HepG2 (cell line): ENCODE data around the gene TCFL5. TPM values are rescaled to one million over a fixed set of nuclear protein-coding genes. Genes with fewer than 3 reads are reported as not detected.

ENCODE experiments used
- ATF6 ChIP-seq: sonication (generic); formaldehyde crosslinking; conservative IDR thresholded peaks from 2 replicates; pipeline ENCODE4 v1.4.0; 2020; ENCODE audit warnings: missing genetic modification reagents
- KAT8 ChIP-seq: IDR thresholded peaks from 2 replicates; pipeline ENCODE4 v1.6.1; 2016; ENCODE audit warnings: missing genetic modification reagents, missing compliant biosample characterization
- MEIS1 ChIP-seq: sonication (generic); formaldehyde crosslinking; IDR thresholded peaks from 2 replicates; pipeline ENCODE4 v1.9.0; 2021; ENCODE audit warnings: mild to moderate bottlenecking, missing genetic modification reagents, moderate library complexity, borderline replicate concordance
- NFE2 ChIP-seq: sonication (generic); formaldehyde crosslinking; IDR thresholded peaks from 2 replicates; pipeline ENCODE4 v1.4.0; 2020; ENCODE audit warnings: missing genetic modification reagents
- POGZ ChIP-seq: sonication (generic); formaldehyde crosslinking; IDR thresholded peaks from 2 replicates; pipeline ENCODE4 v1.4.0; 2020; ENCODE audit warnings: mild to moderate bottlenecking, missing genetic modification reagents
- PREB ChIP-seq: sonication (generic); formaldehyde crosslinking; IDR thresholded peaks from 2 replicates; pipeline ENCODE4 v1.4.0; 2020; ENCODE audit warnings: missing genetic modification reagents
- ZBTB10 ChIP-seq: sonication (generic); formaldehyde crosslinking; IDR thresholded peaks from 2 replicates; pipeline ENCODE4 v1.4.0; 2020; ENCODE audit warnings: missing genetic modification reagents, borderline replicate concordance
- ZBTB14 ChIP-seq: sonication (generic); formaldehyde crosslinking; IDR thresholded peaks from 2 replicates; pipeline ENCODE4 v1.4.0; 2020; ENCODE audit warnings: missing genetic modification reagents
- ZBTB42 ChIP-seq: sonication (generic); formaldehyde crosslinking; IDR thresholded peaks from 2 replicates; pipeline ENCODE4 v1.5.0; 2020; ENCODE audit warnings: mild to moderate bottlenecking, missing genetic modification reagents
- ZFP1 ChIP-seq: IDR thresholded peaks from 2 replicates; pipeline ENCODE4 v1.6.1; 2016
- ZNF34 ChIP-seq: sonication (generic); formaldehyde crosslinking; IDR thresholded peaks from 2 replicates; pipeline ENCODE4 v1.4.0; 2020; ENCODE audit warnings: mild to moderate bottlenecking, missing genetic modification reagents, borderline replicate concordance
- ZNF510 ChIP-seq: sonication (generic); formaldehyde crosslinking; IDR thresholded peaks from 2 replicates; pipeline ENCODE4 v1.4.0; 2020; ENCODE audit warnings: low read depth, mild to moderate bottlenecking, missing genetic modification reagents
- ZNF552 ChIP-seq: sonication (generic); formaldehyde crosslinking; IDR thresholded peaks from 2 replicates; pipeline ENCODE4 v1.9.0; 2022; ENCODE audit warnings: missing genetic modification reagents, mild to moderate bottlenecking, borderline replicate concordance
- ZNF800 ChIP-seq: sonication (generic); formaldehyde crosslinking; IDR thresholded peaks from 2 replicates; pipeline ENCODE4 v1.4.0; 2020; ENCODE audit warnings: missing genetic modification reagents
- polyA plus RNA-seq, 8 experiments: library from polyadenylated mRNA; depleted of rRNA in 3 of 8; stranded (reverse) in 7 of 8; unstranded in 1 of 8; fragments of >200 nt; fragmentation: Illumina TruSeq in 4 of 8; extraction: Trizol in 4 of 8; gene quantifications; 2 replicates each; pipeline versions ENCODE4 v1.2.1 to v1.2.3, GENCODE V29; 2011 to 2016; ENCODE audit warnings: low read depth in 4 of 8, missing spikeins in 1 of 8, mixed read lengths in 1 of 8; ENCODE audit not compliant: insufficient read depth in 1 of 8
- total RNA-seq, 5 experiments: library from RNA; depleted of rRNA; stranded (reverse); fragments of >200 nt; fragmentation: Illumina TruSeq; extraction: Trizol; gene quantifications; 2 replicates each; pipeline ENCODE4 v1.2.3, GENCODE V29; 2016; ENCODE audit warnings: low read depth in 1 of 5

The TCFL5 gene
- total and polyA plus RNA-seq, 2 of the 13 experiments (the other 11 are each of a cell fraction or from before 2014, with no cell fraction given), result 14.8 to 20.0 TPM

- TF ChIP-seq ZNF800 (CRISPR knock-in tag) (peak; percentile 93; the same call in 1 of the 2 replicates), ATF6 (CRISPR knock-in tag) (0 out of 2 replicates have a peak, but pooled peaks have one; percentile 78), KAT8 (CRISPR knock-in tag) (peak; percentile 92), ZBTB42 (CRISPR knock-in tag) (no peak), ZNF510 (CRISPR knock-in tag) (peak; percentile 70; the same call in 1 of the 2 replicates), ZNF34 (CRISPR knock-in tag) (no peak), MEIS1 (CRISPR knock-in tag) (peak; percentile 91), ZBTB14 (no peak), NFE2 (CRISPR knock-in tag) (0 out of 2 replicates have a peak, but pooled peaks have one; percentile 11), ZBTB10 (CRISPR knock-in tag) (no peak; the same call in 1 of the 2 replicates), POGZ (peak; percentile 86), PREB (CRISPR knock-in tag) (no peak), ZNF552 (peak; percentile 34; the same call in 1 of the 2 replicates), ZFP1 (CRISPR knock-in tag) (peak; percentile 65; the same call in 1 of the 2 replicates)
These were observed 38.6 kb downstream of the TCFL5 start (continued) for GRCh38 chr20:62822788-62823651.
